ENCODE measurements around the gene NPC2. TPM values are rescaled to one million over a fixed set of nuclear protein-coding genes. Genes with fewer than 3 reads are reported as not detected.

The NPC2 gene
- total RNA-seq, 2 donors from 2014 or later = 12.7 to 24.8 TPM

Other genes starting within 250 kb of the NPC2 start
- 10 to 100 TPM; 47.7 to 72.8 TPM for gene ABCD4, start 190.4 kb downstream of the NPC2 start, total RNA-seq
- not detected for gene VRTN, start 144.8 kb downstream of the NPC2 start, total RNA-seq
- not detected for gene SYNDIG1L, start 67.1 kb downstream of the NPC2 start, total RNA-seq
- 10 to 100 TPM; 20.6 to 22.8 TPM for gene ISCA2, start 460 bp upstream of the NPC2 start, total RNA-seq
- gene LTBP2, start 118.9 kb upstream of the NPC2 start, total RNA-seq = under 1 TPM; 0.55 to 0.73 TPM
- gene AREL1, start 219.8 kb upstream of the NPC2 start, total RNA-seq = 10 to 100 TPM; 57.3 to 62.4 TPM
- 10 to 100 TPM; 45.2 to 55.8 TPM for gene FCF1, start 219.8 kb upstream of the NPC2 start, total RNA-seq

Measured in natural killer cell treated with Interleukin-12 subunit alpha and Interleukin-12 subunit beta and Interleukin-15 and Interleukin-18, amount 100 ng/mL, for 72 hours (primary cell).